ENCODE results near the gene EPHA5.

EPHA5 gene

DNA sequence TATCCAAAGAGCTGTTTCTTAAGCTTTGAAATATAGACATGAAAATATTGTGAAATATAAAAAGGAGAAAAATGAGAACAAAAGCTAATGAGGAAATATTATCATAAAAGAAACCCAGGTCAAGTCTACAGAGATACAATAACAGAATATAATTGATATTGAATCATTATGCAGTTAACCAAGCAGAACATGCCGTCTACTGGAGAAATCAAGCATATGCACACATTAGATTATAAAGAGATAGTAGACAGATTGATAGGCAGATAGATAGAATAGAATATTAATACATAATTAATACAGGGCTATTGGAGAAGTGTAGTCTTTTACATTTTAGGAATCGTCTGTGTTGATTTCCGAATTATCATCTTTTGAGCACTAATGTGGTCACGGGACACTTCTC lies 208.5 kb downstream of the EPHA5 start:
- Histone ChIP-seq H3K79me1 (ENCODE audit: low read length) (no peaks in the 10 kb centered on the region), H3K18ac (ENCODE audit: low read length) (no peak overlapping the region), H3K4me2 (ENCODE audit: low read length) (no peak overlapping the region), H3K4ac (ENCODE audit: low read depth, low read length) (no peak overlapping the region), H3K9ac (ENCODE audit: low read length) (no peak overlapping the region), H2BK5ac (ENCODE audit: low read depth, low read length, poor library complexity) (no peak overlapping the region), H3K14ac (ENCODE audit: low read length) (no peak overlapping the region), H3K23ac (ENCODE audit: low read length) (no peak overlapping the region), H2AFZ (ENCODE audit: insufficient read depth, low read length, poor library complexity) (no peak overlapping the region), H3K9me3 (ENCODE audit: insufficient read depth, low read depth, low read length) (no peaks in the 10 kb centered on the region), H3K36me3 (ENCODE audit: control insufficient read depth in 1 of 2, insufficient read depth in 2 of 2, low read length in 2 of 2) (no peaks in the 10 kb centered on the region), H3K4me3 (ENCODE audit: low read depth, low read length) (no peak overlapping the region), H4K8ac (ENCODE audit: low read depth, low read length) (no peak overlapping the region), H4K12ac (ENCODE audit: low read depth, low read length) (no peak overlapping the region), H4K91ac (ENCODE audit: low read depth, low read length) (no peak overlapping the region), H2BK120ac (ENCODE audit: insufficient read depth, low read length, poor library complexity) (no peak overlapping the region), H3K27me3 (ENCODE audit: insufficient read depth, low read length) (no peaks in the 10 kb centered on the region), H3K79me2 (ENCODE audit: control insufficient read depth, insufficient read depth, low read length, poor library complexity) (no peaks in the 10 kb centered on the region), H2BK12ac (ENCODE audit: low read length) (no peak overlapping the region), H2AK5ac (ENCODE audit: low read length) (no peak overlapping the region), H3K4me1 (ENCODE audit: control insufficient read depth in 1 of 2, insufficient read depth in 2 of 2, low read length in 2 of 2) (no peaks in the 10 kb centered on the region), H3K27ac (ENCODE audit: low read depth, low read length) (no peak overlapping the region)
- no peak for DNase-seq
- WGBS (ENCODE audit: extremely low coverage, insufficient coverage, insufficient read length) = no CpG with 5 or more reads among the region's 4 CpGs

DNA sequence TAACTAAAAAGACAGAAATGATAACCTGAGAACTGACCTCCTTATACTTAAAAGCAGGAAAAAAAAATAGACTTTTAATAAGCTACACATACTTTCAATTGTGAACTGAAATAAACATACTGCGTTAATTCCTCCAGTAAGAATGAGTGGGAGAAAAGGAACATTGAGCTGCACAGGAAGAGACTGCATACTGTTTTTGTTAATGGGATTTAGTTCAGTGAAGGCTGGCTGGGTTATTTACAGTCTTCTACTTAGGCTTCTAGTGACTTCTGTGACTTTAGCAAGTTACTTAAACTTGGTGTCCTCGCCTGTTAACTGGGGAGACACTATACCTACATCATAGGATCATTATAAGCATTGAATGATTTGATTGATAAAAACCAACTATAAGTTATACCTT lies 213.3 kb downstream of the EPHA5 start:
- no peak overlapping the region for H3K14ac ChIP-seq (ENCODE audit: low read length)
- no peak overlapping the region for H3K4me3 ChIP-seq (ENCODE audit: low read depth, low read length)
- WGBS (ENCODE audit: extremely low coverage, insufficient coverage, insufficient read length) = no CpG with 5 or more reads among the region's 2 CpGs

DNA sequence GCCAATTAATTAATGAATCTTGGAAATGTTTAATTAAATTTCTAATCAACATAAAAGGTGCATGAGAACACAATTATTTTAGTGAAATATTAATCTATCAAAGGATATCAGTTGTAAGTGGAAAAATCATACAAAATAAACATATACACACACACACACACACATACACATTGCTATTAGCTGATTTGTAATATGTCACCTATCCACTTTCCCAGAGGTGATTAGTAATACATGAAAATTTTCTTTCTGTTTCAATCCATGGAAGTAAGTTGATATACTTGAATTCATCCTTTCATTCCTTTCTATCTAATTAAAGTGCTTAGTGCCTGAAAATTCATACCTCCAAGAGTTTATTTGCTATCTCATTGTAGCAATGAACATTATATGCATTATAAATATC lies 213.7 kb downstream of the EPHA5 start:
- no peak overlapping the region for H3K23ac ChIP-seq (ENCODE audit: low read length)
- no peak overlapping the region for H4K8ac ChIP-seq (ENCODE audit: low read depth, low read length)
- H3K9me3 ChIP-seq (ENCODE audit: insufficient read depth, low read depth, low read length) = no peaks in the 10 kb centered on the region
- H2BK12ac ChIP-seq (ENCODE audit: low read length) = no peak overlapping the region
- H2BK120ac ChIP-seq (ENCODE audit: insufficient read depth, low read length, poor library complexity) = no peak overlapping the region
- no peaks in the 10 kb centered on the region for H3K79me2 ChIP-seq (ENCODE audit: control insufficient read depth, insufficient read depth, low read length, poor library complexity)
- H3K4me3 ChIP-seq (ENCODE audit: low read depth, low read length) = no peak overlapping the region
- no peaks in the 10 kb centered on the region for H3K4me1 ChIP-seq (ENCODE audit: control insufficient read depth in 1 of 2, insufficient read depth in 2 of 2, low read length in 2 of 2)
- no peak overlapping the region for H2BK5ac ChIP-seq (ENCODE audit: low read depth, low read length, poor library complexity)
- no peak overlapping the region for H2AFZ ChIP-seq (ENCODE audit: insufficient read depth, low read length, poor library complexity)
- H3K79me1 ChIP-seq (ENCODE audit: low read length) = no peaks in the 10 kb centered on the region
- no peak overlapping the region for H3K4me2 ChIP-seq (ENCODE audit: low read length)
- no peak overlapping the region for H2AK5ac ChIP-seq (ENCODE audit: low read length)
- H3K36me3 ChIP-seq (ENCODE audit: control insufficient read depth in 1 of 2, insufficient read depth in 2 of 2, low read length in 2 of 2) = no peaks in the 10 kb centered on the region
- no peak overlapping the region for H4K91ac ChIP-seq (ENCODE audit: low read depth, low read length)
- H4K12ac ChIP-seq (ENCODE audit: low read depth, low read length) = no peak overlapping the region
- no peaks in the 10 kb centered on the region for H3K27me3 ChIP-seq (ENCODE audit: insufficient read depth, low read length)
- DNase-seq = no peak
- no peak overlapping the region for H3K14ac ChIP-seq (ENCODE audit: low read length)
- H3K27ac ChIP-seq (ENCODE audit: low read depth, low read length) = no peak overlapping the region
- H3K9ac ChIP-seq (ENCODE audit: low read length) = no peak overlapping the region
- H3K4ac ChIP-seq (ENCODE audit: low read depth, low read length) = no peak overlapping the region
- no peak overlapping the region for H3K18ac ChIP-seq (ENCODE audit: low read length)

More for the DNA sequence above, 213.3 kb downstream of the EPHA5 start:
- Histone ChIP-seq H3K27me3 (ENCODE audit: insufficient read depth, low read length) (no peaks in the 10 kb centered on the region), H4K8ac (ENCODE audit: low read depth, low read length) (no peak overlapping the region), H4K12ac (ENCODE audit: low read depth, low read length) (no peak overlapping the region), H2BK5ac (ENCODE audit: low read depth, low read length, poor library complexity) (no peak overlapping the region), H3K4ac (ENCODE audit: low read depth, low read length) (no peak overlapping the region), H2AK5ac (ENCODE audit: low read length) (no peak overlapping the region), H3K36me3 (ENCODE audit: control insufficient read depth in 1 of 2, insufficient read depth in 2 of 2, low read length in 2 of 2) (no peaks in the 10 kb centered on the region), H3K23ac (ENCODE audit: low read length) (no peak overlapping the region), H3K79me1 (ENCODE audit: low read length) (no peaks in the 10 kb centered on the region), H2BK12ac (ENCODE audit: low read length) (no peak overlapping the region), H3K79me2 (ENCODE audit: control insufficient read depth, insufficient read depth, low read length, poor library complexity) (no peaks in the 10 kb centered on the region), H3K4me1 (ENCODE audit: control insufficient read depth in 1 of 2, insufficient read depth in 2 of 2, low read length in 2 of 2) (no peaks in the 10 kb centered on the region), H4K91ac (ENCODE audit: low read depth, low read length) (no peak overlapping the region), H3K27ac (ENCODE audit: low read depth, low read length) (no peak overlapping the region), H3K4me2 (ENCODE audit: low read length) (no peak overlapping the region), H2BK120ac (ENCODE audit: insufficient read depth, low read length, poor library complexity) (no peak overlapping the region), H2AFZ (ENCODE audit: insufficient read depth, low read length, poor library complexity) (no peak overlapping the region), H3K9me3 (ENCODE audit: insufficient read depth, low read depth, low read length) (no peaks in the 10 kb centered on the region), H3K18ac (ENCODE audit: low read length) (no peak overlapping the region), H3K9ac (ENCODE audit: low read length) (no peak overlapping the region)
- DNase-seq = no peak

DNA sequence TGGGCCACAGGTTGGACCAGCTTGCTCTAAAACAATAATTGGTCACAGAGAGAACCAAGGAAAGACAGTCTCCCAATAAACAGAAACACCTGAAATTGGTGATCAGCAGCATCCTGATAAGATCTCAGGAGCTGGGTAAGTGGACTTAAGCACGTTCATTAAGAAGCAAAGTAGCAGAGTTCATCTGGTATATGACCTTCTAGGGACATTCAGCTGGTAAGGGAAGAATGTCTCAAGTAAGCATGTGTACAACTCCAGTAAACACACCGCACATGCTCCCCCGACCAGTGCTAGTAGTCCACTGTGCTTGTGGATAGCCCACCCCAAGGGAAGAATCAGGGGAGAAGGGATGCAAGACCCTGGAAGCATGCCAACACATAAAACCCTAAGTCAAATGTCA lies 216.9 kb downstream of the EPHA5 start:
- no peak for DNase-seq
- H3K9ac ChIP-seq (ENCODE audit: low read length) = no peak overlapping the region

More for the DNA sequence above, 216.9 kb downstream of the EPHA5 start:
- Histone ChIP-seq H3K4me3 (ENCODE audit: low read depth, low read length) (no peak overlapping the region), H3K9me3 (ENCODE audit: insufficient read depth, low read depth, low read length) (no peaks in the 10 kb centered on the region), H3K27me3 (ENCODE audit: insufficient read depth, low read length) (no peaks in the 10 kb centered on the region), H4K91ac (ENCODE audit: low read depth, low read length) (no peak overlapping the region), H2AFZ (ENCODE audit: insufficient read depth, low read length, poor library complexity) (no peak overlapping the region), H3K4me1 (ENCODE audit: control insufficient read depth in 1 of 2, insufficient read depth in 2 of 2, low read length in 2 of 2) (no peaks in the 10 kb centered on the region), H3K27ac (ENCODE audit: low read depth, low read length) (no peak overlapping the region), H4K8ac (ENCODE audit: low read depth, low read length) (no peak overlapping the region), H3K4me2 (ENCODE audit: low read length) (no peak overlapping the region), H2BK120ac (ENCODE audit: insufficient read depth, low read length, poor library complexity) (no peak overlapping the region), H4K12ac (ENCODE audit: low read depth, low read length) (no peak overlapping the region), H3K14ac (ENCODE audit: low read length) (no peak overlapping the region), H2BK5ac (ENCODE audit: low read depth, low read length, poor library complexity) (no peak overlapping the region), H3K79me1 (ENCODE audit: low read length) (no peaks in the 10 kb centered on the region), H3K18ac (ENCODE audit: low read length) (no peak overlapping the region), H3K79me2 (ENCODE audit: control insufficient read depth, insufficient read depth, low read length, poor library complexity) (no peaks in the 10 kb centered on the region), H2BK12ac (ENCODE audit: low read length) (no peak overlapping the region), H2AK5ac (ENCODE audit: low read length) (no peak overlapping the region), H3K23ac (ENCODE audit: low read length) (no peak overlapping the region), H3K36me3 (ENCODE audit: control insufficient read depth in 1 of 2, insufficient read depth in 2 of 2, low read length in 2 of 2) (no peaks in the 10 kb centered on the region), H3K4ac (ENCODE audit: low read depth, low read length) (no peak overlapping the region)
- no CpG with 5 or more reads among the region's 3 CpGs for WGBS (ENCODE audit: extremely low coverage, insufficient coverage, insufficient read length)
